PC-3 (cell line): Measurements from ENCODE around the gene GAS7. TPM values are rescaled to one million over a fixed set of nuclear protein-coding genes. Genes with fewer than 3 reads are reported as not detected.

Experiments used
- ATAC-seq: fragments of 200-7000 bp; cut with Tn5 transposase; 2 replicates; pipeline ENCODE4 v1.9.1; 2020; ENCODE audit warnings: mild to moderate bottlenecking, moderate library complexity
- BruUV-seq: library from RNA; stranded (reverse); fragments of 400-500 nt; replicated peaks from 2 replicates; lab custom pipeline; 2021; lab: Mats Ljungman, UMichigan
- CTCF ChIA-PET: fragments of 300-600 bp; sonication (Branson Sonifier 250); formaldehyde crosslinking; loops from one replicate; lab custom pipeline; 2022; ENCODE audit warnings: antibody characterized with exemption; lab: Charles Lee
- POLR2A ChIA-PET: fragments of 300-600 bp; sonication (Branson Sonifier 250); formaldehyde crosslinking; loops from one replicate; lab custom pipeline; 2022; ENCODE audit warnings: antibody characterized with exemption; ENCODE audit not compliant: unreplicated experiment; lab: Charles Lee
- DNase-seq: peaks from one replicate; pipeline ENCODE4 v3.0.0-alpha.2; 2015
- H2AFZ ChIP-seq: fragments of 300-600 bp; sonication (generic); 2 replicates; pipeline ENCODE4 v1.6.0; 2016; ENCODE audit warnings: antibody characterized with exemption, low read length
- H3F3A ChIP-seq: fragments of 300-600 bp; sonication (generic); one replicate; pipeline ENCODE4 v1.6.0; 2017; ENCODE audit warnings: antibody characterized with exemption, low read length, control low read depth, mild to moderate bottlenecking; ENCODE audit not compliant: unreplicated experiment
- H3K27ac ChIP-seq: fragments of 300-600 bp; sonication (generic); 2 replicates; pipeline ENCODE4 v1.5.1; 2016; ENCODE audit warnings: mild to moderate bottlenecking, low read length
- H3K27me3 ChIP-seq: fragments of 300-600 bp; sonication (generic); 2 replicates; pipeline ENCODE4 v1.6.1; 2016; ENCODE audit warnings: low read length, mixed read lengths
- H3K36me3 ChIP-seq: fragments of 300-600 bp; sonication (generic); 2 replicates; pipeline ENCODE4 v1.6.1; 2016; ENCODE audit warnings: low read depth, mixed run types, low read length, mixed read lengths
- H3K4me1 ChIP-seq: fragments of 300-600 bp; sonication (generic); 2 replicates; pipeline ENCODE4 v1.5.1; 2016; ENCODE audit warnings: low read length; ENCODE audit not compliant: insufficient read depth
- H3K4me2 ChIP-seq: fragments of 300-600 bp; sonication (generic); 2 replicates; pipeline ENCODE4 v1.6.0; 2016; ENCODE audit warnings: low read length
- H3K4me3 ChIP-seq: fragments of 300-600 bp; sonication (generic); 2 replicates; pipeline ENCODE4 v1.5.1; 2016; ENCODE audit warnings: mild to moderate bottlenecking, low read length, mixed read lengths
- H3K79me2 ChIP-seq: fragments of 300-600 bp; sonication (generic); 2 replicates; pipeline ENCODE4 v1.6.1; 2017; ENCODE audit warnings: low read length, mixed read lengths
- H3K9ac ChIP-seq: fragments of 300-600 bp; sonication (generic); 2 replicates; pipeline ENCODE4 v1.6.0; 2016; ENCODE audit warnings: mild to moderate bottlenecking, low read length
- H3K9me2 ChIP-seq: fragments of 300-600 bp; sonication (generic); replicated peaks from 2 replicates; pipeline ENCODE4 v1.6.1; 2016; ENCODE audit warnings: mixed run types, low read length, mixed read lengths
- H3K9me3 ChIP-seq: fragments of 300-600 bp; sonication (generic); 2 replicates; pipeline ENCODE4 v1.6.1; 2016; ENCODE audit warnings: low read length, mixed read lengths
- H4K20me1 ChIP-seq: fragments of 300-600 bp; sonication (generic); 2 replicates; pipeline ENCODE4 v1.6.1; 2016; ENCODE audit warnings: low read length, mixed read lengths
- CTCF ChIP-seq: fragments of 300-600 bp; sonication (generic); conservative IDR thresholded peaks from 2 replicates; pipeline ENCODE4 v1.5.1; 2017; ENCODE audit warnings: antibody characterized with exemption, low read depth, mild to moderate bottlenecking, low read length
- EZH2 ChIP-seq: fragments of 300-600 bp; sonication (generic); IDR thresholded peaks from one replicate; pipeline ENCODE4 v1.6.1; 2017; ENCODE audit warnings: antibody characterized with exemption, mild to moderate bottlenecking, low read length; ENCODE audit not compliant: unreplicated experiment
- EZH2phosphoT487 ChIP-seq: fragments of 300-600 bp; sonication (generic); IDR thresholded peaks from 2 replicates; pipeline ENCODE4 v1.6.1; 2018; ENCODE audit warnings: mild to moderate bottlenecking, antibody characterized with exemption, low read length, borderline replicate concordance
- intact Hi-C: fragments of 100-400 bp; cut with micrococcal nuclease; formaldehyde crosslinking; loops from 2 replicates; pipeline ENCODE4 v1.9.0; 2023
- total RNA-seq: library from RNA; depleted of rRNA; stranded (reverse); fragments of >200 nt; gene quantifications from 2 replicates; pipeline ENCODE4 v1.2.3, GENCODE V29; 2014

GAS7 gene
- total RNA-seq, 1 experiment from 2014 or later: not detected

GRCh38 chr17:10075919-10076318 is 122.5 kb downstream of the GAS7 start:
- ATAC-seq: no peak
- H3K36me3 ChIP-seq: no peaks in the 10 kb centered on the region
- CTCF ChIA-PET: no interaction called here
- DNase-seq: no peak
- no peak overlapping the region for H3K9ac ChIP-seq
- no peaks in the 10 kb centered on the region for H3F3A ChIP-seq
- H2AFZ ChIP-seq: no peak overlapping the region
- H3K27ac ChIP-seq: no peak overlapping the region
- TF ChIP-seq CTCF (no peak), EZH2phosphoT487 (no peak), EZH2 (no peak)
- no peaks in the 10 kb centered on the region for H3K4me1 ChIP-seq
- no peak overlapping the region for H3K4me3 ChIP-seq
- peaks cover 24% of the 10 kb centered on the region for H3K27me3 ChIP-seq
- no peaks in the 10 kb centered on the region for H3K9me3 ChIP-seq
- H3K4me2 ChIP-seq: no peak overlapping the region
- intact Hi-C loops: no loop called here
- no peaks in the 10 kb centered on the region for H3K9me2 ChIP-seq
- no peaks in the 10 kb centered on the region for H3K79me2 ChIP-seq
- POLR2A ChIA-PET: no interaction called here
- BruUV-seq: no TSS peak
- H4K20me1 ChIP-seq: no peaks in the 10 kb centered on the region

- ChIA-PET POLR2A (no interaction called here), CTCF (no interaction called here)
- BruUV-seq: no TSS peak
- Histone ChIP-seq H3K27me3 (peaks cover 24% of the 10 kb centered on the region), H3K4me1 (no peaks in the 10 kb centered on the region), H3K9me3 (no peaks in the 10 kb centered on the region), H3K79me2 (no peaks in the 10 kb centered on the region), H3K4me3 (no peak overlapping the region), H3K9me2 (no peaks in the 10 kb centered on the region), H3K36me3 (no peaks in the 10 kb centered on the region), H3K4me2 (no peak overlapping the region), H4K20me1 (no peaks in the 10 kb centered on the region), H3K9ac (no peak overlapping the region), H3F3A (no peaks in the 10 kb centered on the region), H3K27ac (no peak overlapping the region), H2AFZ (no peak overlapping the region)
- intact Hi-C loops: no loop called here
- no peak for TF ChIP-seq CTCF
- no peak for TF ChIP-seq EZH2
- TF ChIP-seq EZH2phosphoT487: no peak
- no peak for ATAC-seq
- DNase-seq: no peak
Measured at GRCh38 chr17:10073941-10074340, 124.5 kb downstream of the GAS7 start.

GRCh38 chr17:10072556-10073425 is 125.6 kb downstream of the GAS7 start:
- CTCF ChIA-PET: no interaction called here
- POLR2A ChIA-PET: no interaction called here
- TF ChIP-seq CTCF (no peak), EZH2phosphoT487 (no peak), EZH2 (no peak)
- no TSS peak for BruUV-seq
- no peaks in the 10 kb centered on the region for H3K79me2 ChIP-seq
- H3K4me1 ChIP-seq: no peaks in the 10 kb centered on the region
- H3K4me2 ChIP-seq: no peak overlapping the region
- peaks cover 24% of the 10 kb centered on the region for H3K27me3 ChIP-seq
- H4K20me1 ChIP-seq: no peaks in the 10 kb centered on the region
- ATAC-seq (no peak), DNase-seq (no peak)
- no peaks in the 10 kb centered on the region for H3F3A ChIP-seq
- no peaks in the 10 kb centered on the region for H3K9me2 ChIP-seq
- H3K27ac ChIP-seq: no peak overlapping the region
- no peaks in the 10 kb centered on the region for H3K9me3 ChIP-seq
- no peak overlapping the region for H2AFZ ChIP-seq
- no peak overlapping the region for H3K4me3 ChIP-seq
- no peak overlapping the region for H3K9ac ChIP-seq
- intact Hi-C loops: no loop called here
- no peaks in the 10 kb centered on the region for H3K36me3 ChIP-seq
